ENCODE data around the gene MEN1.

DNA sequence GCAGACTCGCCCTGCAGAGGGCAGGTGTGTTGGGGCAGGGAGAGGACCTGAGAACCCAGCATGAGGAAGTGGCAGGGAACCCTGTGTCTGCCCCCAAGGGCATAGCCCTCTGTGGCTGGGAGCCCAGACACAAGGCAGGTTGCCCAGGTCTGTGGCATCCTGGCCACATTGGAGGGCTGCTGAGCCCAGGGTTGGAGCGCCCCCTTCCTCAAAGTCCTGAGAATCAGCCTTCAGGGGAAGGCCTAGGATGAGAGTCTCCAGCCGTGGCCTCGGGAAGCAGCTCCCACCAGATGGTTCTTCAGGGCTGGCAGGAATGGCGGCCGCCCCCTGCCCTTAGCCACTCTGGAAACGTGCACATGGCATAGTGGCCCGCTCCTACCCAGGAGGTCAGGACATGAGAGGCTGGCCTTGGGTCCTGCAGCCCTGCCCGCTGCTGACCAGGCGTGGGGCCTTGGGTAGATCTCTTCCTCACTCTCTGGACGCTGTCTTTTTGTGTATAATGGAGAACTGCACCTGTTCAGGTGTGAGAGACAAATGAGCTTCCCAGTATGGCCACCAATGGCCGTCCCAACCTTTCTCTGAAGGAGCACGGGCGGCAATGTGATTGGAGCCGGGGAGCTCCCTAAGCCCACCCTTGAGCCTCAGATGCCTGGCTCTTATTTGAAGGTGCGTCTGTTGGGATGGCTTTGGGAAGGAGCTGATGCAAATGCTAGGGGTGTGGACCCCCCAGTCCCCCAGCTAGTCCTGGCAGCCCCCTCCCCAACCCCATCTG lies 38.7 kb upstream of the MEN1 start:
- TF ChIP-seq, protein P1, sequence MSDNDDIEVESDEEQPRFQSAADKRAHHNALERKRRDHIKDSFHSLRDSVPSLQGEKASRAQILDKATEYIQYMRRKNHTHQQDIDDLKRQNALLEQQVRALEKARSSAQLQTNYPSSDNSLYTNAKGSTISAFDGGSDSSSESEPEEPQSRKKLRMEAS (IDR thresholded peaks at IDR 0.05), result no peak
- TF ChIP-seq NFIC (IDR thresholded peaks at IDR 0.05), result no peak
- no peak for TF ChIP-seq CEBPB (IDR thresholded peaks at IDR 0.05)
- TF ChIP-seq EP300 (IDR thresholded peaks at IDR 0.05; ENCODE audit: borderline replicate concordance), result no peak

Data from Ishikawa (cell line).